GM18909 (cell line): ENCODE results near the gene TSHZ3.

Experiments used
- ATAC-seq: cut with Tn5 transposase; IDR thresholded peaks from one replicate; pipeline ENCODE4 v1.9.1; 2021; ENCODE audit warnings: mild to moderate bottlenecking; ENCODE audit not compliant: unreplicated experiment, poor library complexity

The TSHZ3 gene

GRCh38 chr19:31349160-31349881 is at the start of gene TSHZ3:
Gene TSHZ3 (minus strand): TSS chr19:31349436. CDS start chr19:31349219, 217 bp downstream.
- no peak for ATAC-seq

- no peak for ATAC-seq
Observed at GRCh38 chr19:31397308-31397707, 48.1 kb upstream of the TSHZ3 start.

- no peak for ATAC-seq
Observed at GRCh38 chr19:31392464-31392863, 43.2 kb upstream of the TSHZ3 start.

GRCh38 chr19:31391518-31391917 is 42.3 kb upstream of the TSHZ3 start:
- no peak for ATAC-seq

- ATAC-seq: no peak
Observed at GRCh38 chr19:31390711-31391110, 41.5 kb upstream of the TSHZ3 start.

GRCh38 chr19:31389874-31390273 is 40.6 kb upstream of the TSHZ3 start:
- no peak for ATAC-seq

GRCh38 chr19:31387717-31388301 is 38.6 kb upstream of the TSHZ3 start:
- no peak for ATAC-seq

- ATAC-seq: no peak
Observed at GRCh38 chr19:31386806-31387205, 37.6 kb upstream of the TSHZ3 start.

GRCh38 chr19:31385744-31386143 is 36.5 kb upstream of the TSHZ3 start:
- no peak for ATAC-seq

- ATAC-seq: no peak
Observed at GRCh38 chr19:31383553-31383952, 34.3 kb upstream of the TSHZ3 start.

GRCh38 chr19:31380854-31381253 is 31.6 kb upstream of the TSHZ3 start:
- ATAC-seq: no peak

- no peak for ATAC-seq
Observed at GRCh38 chr19:31378404-31378803, 29.2 kb upstream of the TSHZ3 start.

GRCh38 chr19:31377736-31378135 is 28.5 kb upstream of the TSHZ3 start:
- no peak for ATAC-seq

- no peak for ATAC-seq
Observed at GRCh38 chr19:31372246-31372781, 23.1 kb upstream of the TSHZ3 start.

- ATAC-seq: no peak
Observed at GRCh38 chr19:31370216-31370615, 21.0 kb upstream of the TSHZ3 start.

- no peak for ATAC-seq
Observed at GRCh38 chr19:31364963-31365362, 15.7 kb upstream of the TSHZ3 start.

- ATAC-seq: no peak
Observed at GRCh38 chr19:31361728-31362127, 12.5 kb upstream of the TSHZ3 start.

GRCh38 chr19:31357315-31357673 is 8.1 kb upstream of the TSHZ3 start:
- no peak for ATAC-seq

- no peak for ATAC-seq
Observed at GRCh38 chr19:31356587-31357314, 7.5 kb upstream of the TSHZ3 start.

GRCh38 chr19:31355665-31356289 is 6.5 kb upstream of the TSHZ3 start:
- ATAC-seq: no peak
